HG03520 (cell line): ENCODE data around the gene ABCC4.
"Not testable (repeated sequence)": the region's sequence is repeated elsewhere in the genome, so short reads cannot be mapped to it uniquely, and the experiment has no call there.

Experiments
- ATAC-seq: cut with Tn5 transposase; IDR thresholded peaks from one replicate; pipeline ENCODE4 v1.9.1; 2021; ENCODE audit warnings: mild to moderate bottlenecking, moderate library complexity; ENCODE audit not compliant: unreplicated experiment

ABCC4 gene

DNA sequence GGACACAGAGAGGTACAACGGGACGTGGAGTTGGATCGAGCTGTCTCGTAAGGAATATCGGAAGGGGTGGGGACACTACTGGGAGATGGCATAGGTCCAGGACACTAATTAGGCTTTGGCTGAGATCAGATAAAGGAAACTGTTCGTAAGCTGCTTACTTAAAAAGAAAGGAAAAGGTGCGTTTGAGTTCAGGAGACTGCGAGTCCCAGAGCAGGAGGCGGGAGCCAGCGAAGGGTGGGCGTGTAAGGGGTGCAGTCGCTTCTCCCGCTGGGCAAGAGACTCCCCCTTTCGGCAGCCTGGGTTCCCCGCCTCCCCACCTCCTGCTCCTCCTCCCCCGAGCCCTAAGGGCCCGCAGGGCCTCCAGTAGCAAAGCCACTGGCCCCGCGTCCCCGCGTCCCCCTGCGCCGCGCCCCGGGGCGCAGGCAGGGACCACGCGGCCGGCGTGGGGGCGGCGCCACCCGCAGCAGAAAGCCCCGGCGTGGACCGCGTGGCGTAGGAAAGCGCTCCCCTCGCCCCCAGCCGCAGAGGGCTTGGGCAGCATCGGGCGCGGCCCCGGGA is 547 bp downstream of the ABCC4 start:
- peak; percentile 33 for ATAC-seq

DNA sequence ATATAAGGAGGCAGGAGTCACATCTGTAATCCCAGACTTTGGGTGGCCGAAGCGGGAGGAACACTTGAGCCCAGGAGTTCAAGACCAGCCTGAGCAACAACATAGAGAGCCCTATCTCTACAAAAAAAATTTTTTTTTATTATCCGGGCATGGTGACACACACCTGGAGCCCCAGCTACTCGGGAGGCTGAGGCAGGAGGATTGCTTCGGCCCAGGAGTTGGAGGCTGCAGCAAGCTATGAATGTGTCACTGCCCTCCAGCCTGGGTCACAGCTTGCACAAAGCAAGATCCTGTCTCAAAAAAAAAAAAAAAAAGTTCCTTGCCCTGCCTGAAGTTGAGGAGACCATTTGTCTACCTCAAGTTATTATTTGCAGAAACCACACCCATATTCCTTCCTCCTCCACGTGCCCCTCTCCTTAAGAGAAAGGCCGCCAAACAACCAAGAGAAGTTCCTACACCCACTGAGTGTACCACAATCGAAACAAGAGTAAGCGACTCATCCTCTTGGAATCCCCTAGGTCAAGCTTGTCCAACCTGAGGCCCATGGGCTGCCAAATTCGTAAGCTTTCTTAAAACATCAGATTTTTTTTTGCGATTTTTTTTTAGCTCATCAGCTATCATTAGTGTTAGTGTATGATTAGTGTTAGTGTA is 2.2 kb downstream of the ABCC4 start:
- ATAC-seq: no peak

GRCh38 chr13:95298169-95298965 is 2.9 kb downstream of the ABCC4 start:
- no peak for ATAC-seq

- ATAC-seq: no peak
These were observed 4.8 kb downstream of the ABCC4 start for GRCh38 chr13:95296326-95296925.

- no peak for ATAC-seq
These were observed 6.2 kb downstream of the ABCC4 start for GRCh38 chr13:95295026-95295425.

- no peak for ATAC-seq
These were observed 8.6 kb downstream of the ABCC4 start for GRCh38 chr13:95292622-95293021.

- not testable (repeated sequence) for ATAC-seq
These were observed 11.3 kb downstream of the ABCC4 start for GRCh38 chr13:95289901-95290300.

DNA sequence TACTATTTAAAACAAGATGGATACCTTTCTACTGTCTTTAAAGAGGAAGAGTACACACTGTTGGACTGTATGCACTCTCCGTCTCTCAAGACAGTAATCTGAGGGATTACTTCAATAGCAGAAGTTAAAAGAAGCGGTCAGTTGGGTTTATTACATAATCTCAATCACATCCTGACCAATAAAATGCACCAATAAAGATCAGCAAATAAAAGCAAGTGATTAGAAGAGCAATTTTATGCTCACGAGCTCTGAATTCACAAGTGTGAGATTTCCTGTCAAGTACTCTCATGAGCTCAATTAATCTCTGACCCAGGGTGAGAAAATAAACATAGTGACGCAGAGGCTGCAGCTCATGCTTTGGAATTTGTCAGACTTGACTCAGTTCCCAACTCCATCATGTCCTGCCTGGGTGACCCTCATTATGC is 12.2 kb downstream of the ABCC4 start:
- no peak for ATAC-seq

GRCh38 chr13:95284436-95284835 is 16.8 kb downstream of the ABCC4 start:
- no peak for ATAC-seq

- no peak for ATAC-seq
These were observed 22.2 kb downstream of the ABCC4 start for GRCh38 chr13:95279016-95279415.

DNA sequence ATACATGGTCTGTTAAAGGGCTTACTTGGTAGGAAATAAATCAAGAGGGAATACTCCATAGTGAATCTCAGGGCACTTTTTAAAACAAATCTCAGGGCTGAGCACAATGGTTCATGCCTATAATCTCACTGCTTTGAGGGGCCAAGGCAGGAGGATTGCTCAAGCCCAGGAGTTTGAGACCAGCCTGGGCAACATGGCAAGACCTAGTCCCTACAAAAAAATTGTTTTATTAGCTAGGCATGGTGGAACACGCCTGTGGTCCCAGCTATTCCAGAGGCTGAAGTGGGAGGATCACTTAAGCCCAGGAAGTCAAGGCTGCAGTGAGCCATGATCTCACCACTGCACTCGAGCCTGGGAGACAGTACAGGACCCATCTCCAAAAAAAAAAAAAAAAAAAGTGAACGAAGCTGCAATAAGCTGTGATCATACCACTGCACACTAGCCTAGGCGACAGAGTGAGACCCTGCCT is 25.2 kb downstream of the ABCC4 start:
- ATAC-seq: no peak

DNA sequence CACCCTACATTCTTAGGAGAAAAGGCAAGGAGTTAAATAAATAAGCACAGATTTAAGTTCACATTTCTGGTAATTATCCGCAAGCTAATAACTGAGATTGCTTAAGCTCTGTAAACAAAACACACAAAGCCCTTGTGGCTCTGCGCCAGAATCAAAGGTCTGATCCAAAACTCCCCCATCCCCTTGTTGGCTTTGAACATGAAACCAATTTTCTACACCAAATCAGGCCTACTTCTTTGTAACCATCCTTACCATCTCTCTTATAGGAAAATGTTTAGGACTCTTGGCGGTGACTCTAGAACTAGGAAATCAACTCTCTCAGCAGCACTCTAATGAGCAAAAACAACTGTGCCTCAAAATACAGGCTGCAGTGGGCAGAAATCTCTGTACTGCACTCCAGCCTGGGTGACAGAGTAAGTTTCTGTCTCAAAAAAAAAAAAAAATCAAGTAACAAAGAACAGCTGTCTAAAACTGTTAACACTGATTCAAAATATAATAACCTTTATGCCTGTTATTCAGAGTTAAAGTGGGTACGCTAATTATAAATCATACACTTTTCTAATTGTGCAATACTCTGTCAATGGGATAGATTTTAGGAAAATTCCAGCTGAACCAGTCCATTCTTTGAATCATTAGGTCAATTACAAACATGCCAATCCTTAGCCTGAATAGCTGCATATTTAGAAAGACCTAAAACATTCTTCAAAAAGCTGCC is 25.8 kb downstream of the ABCC4 start:
- ATAC-seq: no peak

DNA sequence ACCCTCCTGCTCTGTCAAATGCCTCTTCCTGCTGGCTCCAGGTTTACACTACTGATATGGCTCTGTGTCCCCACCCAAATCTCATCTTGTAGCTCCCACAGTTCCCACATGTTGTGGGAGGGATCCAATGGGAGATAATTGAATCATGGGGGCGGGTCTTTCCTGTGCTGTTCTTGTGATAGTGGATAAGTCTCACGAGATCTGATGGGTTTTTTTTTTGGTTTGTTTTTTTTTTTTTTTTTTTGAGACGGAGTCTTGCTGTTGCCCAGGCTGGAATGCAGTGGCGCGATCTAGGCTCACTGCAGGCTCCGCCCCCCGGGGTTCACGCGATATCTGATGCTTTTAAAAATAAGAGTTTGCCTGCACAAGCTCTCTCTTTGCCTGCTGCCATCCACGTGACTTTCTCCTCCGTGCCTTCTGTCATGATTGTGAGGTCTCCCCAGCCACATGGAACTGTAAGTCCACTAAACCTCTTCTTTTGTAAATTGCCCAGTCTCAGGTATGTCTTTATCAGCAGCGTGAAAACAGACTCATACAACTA is 27.6 kb downstream of the ABCC4 start:
- ATAC-seq: not testable (repeated sequence)

DNA sequence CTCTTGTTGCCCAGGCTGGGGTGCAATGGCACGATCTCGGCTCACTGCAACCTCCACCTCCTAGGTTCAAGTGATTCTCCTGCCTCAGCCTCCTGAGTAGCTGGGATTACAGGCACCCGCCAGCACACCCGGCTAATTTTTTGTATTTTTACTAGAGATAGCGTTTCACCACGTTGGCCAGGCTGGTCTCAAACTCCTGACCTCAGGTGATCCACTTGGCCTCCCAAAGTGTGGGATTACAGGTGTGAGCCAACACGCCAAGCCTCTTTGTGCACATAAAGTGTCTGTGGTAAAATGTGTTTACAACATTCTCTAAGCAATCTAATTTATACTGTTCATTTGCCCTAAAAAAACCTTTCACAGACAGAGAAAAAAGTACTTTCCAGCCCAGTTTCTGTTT is 29.2 kb downstream of the ABCC4 start:
- ATAC-seq: not testable (repeated sequence)

DNA sequence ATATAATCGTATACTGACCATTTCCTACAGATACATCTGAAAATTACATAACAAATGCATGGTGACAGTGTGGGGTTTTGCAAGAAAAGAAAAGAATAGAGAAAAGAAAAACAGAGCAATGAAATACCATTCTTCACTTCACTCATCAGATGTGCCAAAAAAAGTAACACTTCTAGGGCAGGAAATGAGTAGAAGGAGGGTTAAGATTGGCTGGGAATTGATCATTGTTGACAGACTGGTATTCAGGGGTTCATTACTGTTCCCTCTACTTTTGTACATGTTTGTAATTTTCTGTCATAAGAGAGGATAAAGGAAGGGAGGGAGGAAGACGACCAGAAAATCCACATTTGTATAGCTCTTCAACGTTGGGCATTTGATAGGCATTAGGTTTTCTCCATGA is 31.5 kb downstream of the ABCC4 start:
- ATAC-seq: no peak

- ATAC-seq: not testable (repeated sequence)
These were observed 32.7 kb downstream of the ABCC4 start for GRCh38 chr13:95268343-95269065.

DNA sequence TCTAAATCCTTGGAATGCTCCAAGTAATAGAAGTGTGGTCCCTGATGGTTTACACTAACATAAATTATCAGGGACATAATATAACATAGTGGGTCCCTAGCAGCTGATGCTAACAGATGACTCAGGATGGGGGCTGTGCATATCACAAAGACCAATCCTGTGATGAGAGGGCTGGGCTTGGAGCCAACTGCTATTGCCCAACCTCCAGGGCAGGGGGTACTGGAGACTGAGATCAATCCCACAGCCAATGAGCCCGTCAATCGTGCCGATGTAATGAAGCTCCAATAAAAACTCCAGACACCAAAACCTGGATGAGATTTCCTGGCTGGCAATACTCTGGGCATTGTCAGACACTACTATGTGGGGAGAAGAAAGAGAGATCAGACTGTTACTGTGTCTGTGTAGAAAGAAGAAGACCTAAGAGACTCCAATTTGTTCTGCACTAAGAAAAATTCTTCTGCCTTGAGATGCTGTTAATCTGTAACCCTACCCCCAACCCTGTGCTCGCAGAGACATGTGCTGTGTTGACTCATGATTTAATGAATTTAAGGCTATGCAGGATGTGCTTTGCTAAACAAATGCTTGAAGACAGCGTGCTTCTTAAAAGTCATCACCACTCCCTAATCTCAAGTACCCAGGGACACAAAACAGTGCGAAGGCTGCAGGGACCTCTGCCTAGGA is 33.4 kb downstream of the ABCC4 start:
- no peak for ATAC-seq

DNA sequence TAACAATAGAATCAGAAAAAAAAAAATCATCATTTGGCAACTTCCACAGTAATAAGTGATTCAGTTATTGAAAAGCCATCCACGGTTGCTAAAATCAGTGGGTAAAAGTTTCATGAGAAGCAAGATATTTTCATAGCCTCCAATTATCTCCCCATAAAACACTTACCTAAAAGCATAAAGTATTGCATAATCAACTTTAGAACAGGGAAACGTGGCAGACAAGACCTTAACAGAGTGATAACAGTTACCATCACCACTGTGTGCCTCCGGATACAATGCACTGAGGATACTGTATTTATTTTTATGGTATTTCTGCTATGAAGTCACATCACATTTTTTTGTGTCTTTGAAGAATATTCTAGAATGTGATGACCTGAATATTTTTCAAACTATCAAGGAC is 37.0 kb downstream of the ABCC4 start:
- no peak for ATAC-seq

DNA sequence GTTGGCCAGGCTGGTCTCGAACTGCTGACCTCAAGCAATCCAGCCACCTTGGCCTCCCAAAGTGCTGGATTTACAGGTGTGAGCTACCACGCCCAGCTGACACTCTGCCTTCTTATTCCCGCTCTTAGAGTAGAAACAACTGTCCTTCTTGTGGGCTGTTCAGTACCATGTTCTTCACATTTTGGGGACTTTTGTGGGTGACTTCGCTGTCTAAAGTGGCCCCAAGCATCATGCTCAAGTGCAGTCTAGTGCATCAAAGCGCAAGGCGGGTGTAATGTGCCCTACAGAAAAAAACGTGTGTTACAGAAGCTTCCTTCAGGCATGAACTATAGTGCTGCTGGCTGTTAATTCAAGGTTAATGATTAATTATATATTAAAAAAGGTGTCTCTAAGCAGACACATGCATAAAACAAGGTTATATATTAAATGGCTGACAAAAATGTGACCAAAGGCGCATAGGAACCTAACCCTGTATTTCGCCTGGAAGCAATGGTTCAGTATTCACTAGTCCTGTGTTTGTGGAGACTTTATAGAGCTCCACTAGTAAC is 38.3 kb downstream of the ABCC4 start:
- no peak for ATAC-seq
